SK-MEL-5 (cell line): ENCODE data around the gene CAMTA1. TPM values are rescaled to one million over a fixed set of nuclear protein-coding genes. Genes with fewer than 3 reads are reported as not detected.

ENCODE experiments used
- DNase-seq: peaks from one replicate; pipeline ENCODE4 v3.0.0-alpha.2; 2016; ENCODE audit warnings: low read depth, low spot score
- in situ Hi-C: cut with HindIII; loops from 2 replicates; pipeline ENCODE4 v1.10.0; 2016; ENCODE audit warnings: low sequenced_read_pairs, high pct_unique_total_duplicates, low pct_unique_long_range_greater_than_20kb
- total RNA-seq: library from RNA; depleted of rRNA; stranded (reverse); fragments of >200 nt; shearing (Covaris generic); gene quantifications from 2 replicates; pipeline ENCODE4 v1.2.3, GENCODE V29; 2014

The CAMTA1 gene
- total RNA-seq, 1 experiment from 2014 or later = 47.4 TPM

DNA sequence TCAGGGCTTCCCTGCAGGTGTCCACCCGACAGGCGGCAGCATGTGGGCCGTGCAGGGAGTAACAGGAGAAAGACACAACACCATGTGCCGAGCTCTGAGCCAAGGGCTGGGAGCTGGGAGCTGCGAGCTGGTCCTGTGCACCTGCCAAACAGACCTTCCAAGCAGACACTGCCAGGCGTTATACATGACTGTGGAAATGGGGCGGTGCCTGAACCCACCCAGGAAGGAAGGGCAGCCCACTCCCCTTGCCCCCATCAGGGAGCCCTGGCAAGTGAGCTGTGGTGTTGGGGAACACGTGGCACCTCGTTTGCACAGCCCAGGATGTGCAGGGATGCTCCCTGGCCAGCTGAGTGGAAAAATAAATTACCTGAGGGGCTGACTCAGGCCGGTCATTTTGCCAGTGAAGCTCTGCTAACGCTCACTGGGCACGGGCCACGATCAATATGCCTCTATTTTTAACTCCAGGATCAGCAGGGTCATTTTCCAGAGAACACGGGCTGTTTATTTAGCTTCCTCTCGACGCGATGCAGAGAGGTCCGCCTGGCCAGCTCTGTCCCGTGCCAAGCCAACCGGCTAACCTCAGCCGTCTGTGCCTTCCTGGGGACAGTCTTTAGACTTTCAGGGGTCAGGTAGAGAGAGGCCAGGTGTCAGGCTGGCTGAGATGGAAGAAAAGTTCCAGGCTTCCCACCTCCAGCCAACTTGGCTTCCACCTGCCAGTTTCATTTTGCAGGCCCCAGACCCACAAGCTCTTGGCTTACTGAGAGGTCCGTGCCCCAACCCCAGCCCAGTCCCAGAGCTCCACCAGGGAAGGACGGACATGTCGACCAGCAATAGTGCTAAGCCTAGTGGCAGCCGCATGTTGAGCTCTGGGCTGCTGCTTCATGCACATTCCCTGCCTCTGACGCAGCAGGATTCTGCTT lies 789.1 kb downstream of the CAMTA1 start:
- DNase-seq = no peak
- in situ Hi-C loops = no loop called here

DNA sequence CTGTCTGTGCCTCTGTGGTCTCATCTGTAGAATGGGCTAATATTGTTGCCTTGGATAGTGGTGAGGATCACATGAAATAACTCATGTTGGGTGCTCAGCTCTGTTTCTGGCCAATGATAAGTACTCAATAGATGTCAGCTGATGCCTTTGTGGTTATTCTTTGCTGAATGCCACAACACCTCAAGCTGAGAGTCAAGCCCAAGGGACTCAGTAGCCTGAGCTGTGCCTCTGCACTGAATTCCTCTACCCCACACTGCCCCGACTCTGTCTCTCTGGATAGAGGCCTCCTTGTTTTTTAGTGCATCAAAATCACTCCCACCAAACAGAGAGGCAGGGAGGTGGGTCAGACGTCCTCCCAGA lies 789.8 kb downstream of the CAMTA1 start:
- peak; percentile 73 for DNase-seq
- in situ Hi-C loops = no loop called here

DNA sequence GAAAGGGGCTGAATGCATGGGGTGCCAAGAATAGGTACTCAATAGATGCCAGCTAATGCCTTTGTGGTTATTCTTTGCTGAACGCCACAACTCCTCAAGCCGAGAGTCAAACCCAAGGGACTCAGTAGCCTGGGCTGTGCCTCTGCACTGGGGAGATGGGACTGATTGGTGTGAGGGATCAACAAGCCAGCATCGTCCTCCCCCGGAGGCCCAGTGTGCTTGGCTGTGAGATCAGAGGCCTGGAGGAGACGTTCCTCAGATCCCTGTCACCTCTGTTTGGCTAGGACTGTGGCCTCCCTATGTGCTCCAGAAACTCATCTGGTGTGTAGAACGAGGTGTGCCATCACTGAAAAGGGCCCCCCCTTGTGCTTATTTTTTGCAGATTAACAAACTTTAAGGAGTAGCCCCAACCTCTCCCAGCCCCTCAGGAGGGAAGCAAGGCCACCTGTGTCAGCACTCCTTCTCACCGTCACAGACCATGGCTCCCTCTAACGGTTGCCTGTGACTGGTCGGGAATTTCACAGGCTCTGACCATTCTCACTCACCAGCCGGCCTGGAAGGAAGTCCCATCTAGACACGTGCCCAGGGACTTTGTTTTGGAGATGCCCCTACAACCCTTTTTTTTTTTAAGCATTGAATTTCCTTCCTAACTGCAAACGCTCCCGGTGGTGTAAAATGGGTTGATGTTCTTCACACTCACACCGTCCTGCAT lies 791.8 kb downstream of the CAMTA1 start:
- DNase-seq = peak; percentile 45
- in situ Hi-C loops = no loop called here

GRCh38 chr1:7578206-7578605 lies 793.0 kb downstream of the CAMTA1 start:
- in situ Hi-C loops = no loop called here
- no peak for DNase-seq

DNA sequence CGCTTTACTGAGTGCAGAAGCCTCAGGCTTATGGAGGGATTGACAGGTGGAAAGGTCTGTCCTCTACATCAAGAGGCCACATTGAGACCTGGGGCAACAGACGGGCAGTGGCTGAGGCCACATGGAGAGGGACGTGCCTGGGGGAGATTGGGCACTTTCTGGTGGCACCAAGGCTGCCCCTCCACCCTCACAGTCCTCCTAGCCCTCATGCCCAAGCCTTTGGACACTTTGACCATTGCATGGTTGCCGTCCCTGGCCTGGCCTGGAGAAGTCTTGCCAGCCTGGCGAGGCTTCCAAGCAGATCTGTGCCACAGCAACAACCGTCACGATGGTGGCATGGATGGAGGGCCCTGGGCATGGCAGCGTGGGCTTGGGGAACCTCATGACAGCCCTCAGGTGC lies 793.8 kb downstream of the CAMTA1 start:
- no peak for DNase-seq
- in situ Hi-C loops = no loop called here

DNA sequence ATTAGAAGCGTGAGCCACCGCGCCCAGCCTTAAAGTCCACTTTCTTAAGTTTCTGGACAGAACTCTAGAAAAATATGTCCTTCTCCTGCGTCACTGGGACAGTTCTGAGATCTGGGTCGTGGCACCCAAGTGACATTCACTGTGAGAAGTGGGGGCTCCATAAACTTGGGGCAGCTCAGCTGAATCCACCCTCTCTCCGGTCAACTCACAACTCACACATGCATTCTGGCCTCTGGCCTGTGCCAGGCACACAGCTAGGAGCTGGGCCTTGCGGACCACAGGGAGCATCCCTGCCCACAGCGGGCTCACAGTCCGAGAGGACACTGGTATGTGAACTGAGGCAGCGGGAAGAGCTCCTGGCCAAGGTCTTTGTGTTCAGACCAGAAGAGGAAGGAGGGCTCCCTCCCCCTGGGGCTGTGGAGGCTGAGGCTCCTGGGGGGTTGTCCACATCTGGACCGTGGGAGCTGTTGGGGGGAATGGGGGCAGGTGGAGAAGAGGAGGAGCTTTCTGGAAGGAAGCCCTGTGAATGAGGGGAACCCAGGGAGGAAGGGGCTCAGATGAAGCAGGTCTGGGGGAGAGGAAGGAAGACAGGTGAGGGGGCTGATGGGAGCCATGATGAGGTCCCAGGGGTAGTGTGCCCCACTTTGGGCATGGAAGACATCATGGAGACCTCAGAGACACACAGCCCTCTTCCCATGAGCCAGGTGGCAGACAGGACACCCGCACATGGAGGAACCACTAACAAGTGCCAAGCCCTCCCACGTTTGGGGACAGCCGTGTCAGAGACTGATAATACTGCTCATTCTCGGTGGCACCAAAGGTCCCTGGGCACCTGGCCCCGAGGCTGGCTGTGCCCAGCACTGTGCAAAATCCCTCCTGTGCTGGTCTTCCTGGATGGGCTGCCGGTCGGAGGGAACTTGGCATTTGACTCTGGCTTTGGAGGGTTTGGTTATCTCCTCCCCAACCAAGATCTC lies 794.9 kb downstream of the CAMTA1 start:
- in situ Hi-C loops = no loop called here
- no peak for DNase-seq

GRCh38 chr1:7580923-7581753 lies 795.9 kb downstream of the CAMTA1 start:
- no peak for DNase-seq
- in situ Hi-C loops = no loop called here

- in situ Hi-C loops = no loop called here
Measured at GRCh38 chr1:7581754-7582459, 796.7 kb downstream of the CAMTA1 start.

DNA sequence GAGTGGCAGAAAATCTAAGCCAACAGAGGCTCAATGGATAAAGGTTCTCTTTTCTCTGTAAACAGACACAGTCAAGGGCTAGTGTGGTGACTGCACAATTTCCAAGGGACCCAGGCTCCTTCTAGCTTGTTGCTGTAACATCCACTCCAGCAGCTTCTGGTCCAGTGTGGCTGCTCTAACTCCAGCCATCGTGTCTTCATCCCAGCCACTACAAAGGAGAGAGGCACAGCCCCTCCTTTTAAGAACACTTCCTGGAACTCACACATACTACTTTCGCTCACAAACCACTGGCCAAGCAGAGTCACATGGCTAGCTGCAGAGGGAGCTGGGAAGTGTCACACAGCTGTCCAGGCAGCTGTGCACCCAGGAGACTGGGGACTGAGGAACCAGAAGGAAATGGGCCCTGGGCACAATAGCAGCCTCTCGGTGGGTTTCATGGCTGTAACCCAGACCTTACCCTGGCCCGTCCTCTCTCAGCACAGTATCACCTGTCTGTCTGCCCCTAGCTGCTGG lies 797.3 kb downstream of the CAMTA1 start:
- no peak for DNase-seq
- in situ Hi-C loops = no loop called here

More at GRCh38 chr1:7581754-7582459, 796.7 kb downstream of the CAMTA1 start:
- no peak for DNase-seq

- no peak for DNase-seq
- in situ Hi-C loops = no loop called here
Measured at GRCh38 chr1:7583291-7584096, 798.2 kb downstream of the CAMTA1 start.

DNA sequence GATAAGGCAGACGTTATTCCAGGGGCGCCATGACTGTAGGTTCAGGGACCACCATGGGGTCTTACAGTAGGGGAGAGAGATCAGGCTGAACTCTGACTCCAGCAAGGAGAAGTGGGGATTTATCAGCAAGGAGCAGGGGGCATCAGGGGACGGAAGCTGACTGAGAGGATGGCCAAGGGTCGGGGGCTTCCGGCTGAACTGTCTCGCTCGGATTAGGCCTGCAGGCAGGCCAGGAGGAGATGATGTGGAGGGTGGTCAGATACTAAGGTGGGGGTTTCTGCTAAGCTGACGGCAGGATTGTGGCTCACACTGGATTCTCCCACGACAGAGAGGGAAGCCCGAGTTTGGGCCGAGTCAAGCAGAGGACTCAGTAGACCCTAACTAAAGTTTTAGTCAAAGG lies 798.9 kb downstream of the CAMTA1 start:
- in situ Hi-C loops = no loop called here
- no peak for DNase-seq

GRCh38 chr1:7584643-7585042 lies 799.4 kb downstream of the CAMTA1 start:
- in situ Hi-C loops = no loop called here
- no peak for DNase-seq

DNA sequence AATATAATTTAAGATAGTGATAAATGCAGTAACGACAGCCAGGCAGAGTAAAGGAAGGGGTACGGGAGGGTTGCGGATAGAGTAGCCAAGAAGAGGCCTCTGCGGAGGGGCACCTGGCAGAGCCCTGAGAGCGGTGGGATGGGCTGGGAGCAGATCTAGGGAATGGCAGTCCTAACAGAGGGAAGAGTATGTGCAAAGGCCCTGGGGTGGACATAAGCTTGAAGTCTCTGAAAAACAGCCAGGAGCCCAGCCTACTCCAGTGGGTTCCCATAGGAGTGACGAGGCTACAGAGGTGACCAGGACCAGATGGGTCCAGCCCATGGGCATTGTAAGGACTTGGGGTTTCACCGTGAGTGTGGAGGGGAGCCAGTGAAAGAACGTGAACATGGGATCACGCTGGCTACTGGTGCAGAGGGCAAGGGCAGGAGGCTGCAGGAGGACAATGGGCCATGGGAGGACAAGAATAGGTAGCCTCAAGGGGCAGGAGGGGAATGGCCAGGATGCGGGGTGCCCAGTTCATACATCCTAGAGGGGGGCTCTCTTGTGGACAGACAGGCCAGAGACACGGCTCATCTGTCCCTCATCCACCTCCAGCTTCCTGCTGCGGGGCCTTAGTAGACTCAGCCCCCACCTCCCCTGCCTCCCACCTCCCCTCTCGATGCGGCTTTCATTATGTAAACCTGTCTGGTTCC lies 800.1 kb downstream of the CAMTA1 start:
- no peak for DNase-seq
- in situ Hi-C loops = no loop called here

DNA sequence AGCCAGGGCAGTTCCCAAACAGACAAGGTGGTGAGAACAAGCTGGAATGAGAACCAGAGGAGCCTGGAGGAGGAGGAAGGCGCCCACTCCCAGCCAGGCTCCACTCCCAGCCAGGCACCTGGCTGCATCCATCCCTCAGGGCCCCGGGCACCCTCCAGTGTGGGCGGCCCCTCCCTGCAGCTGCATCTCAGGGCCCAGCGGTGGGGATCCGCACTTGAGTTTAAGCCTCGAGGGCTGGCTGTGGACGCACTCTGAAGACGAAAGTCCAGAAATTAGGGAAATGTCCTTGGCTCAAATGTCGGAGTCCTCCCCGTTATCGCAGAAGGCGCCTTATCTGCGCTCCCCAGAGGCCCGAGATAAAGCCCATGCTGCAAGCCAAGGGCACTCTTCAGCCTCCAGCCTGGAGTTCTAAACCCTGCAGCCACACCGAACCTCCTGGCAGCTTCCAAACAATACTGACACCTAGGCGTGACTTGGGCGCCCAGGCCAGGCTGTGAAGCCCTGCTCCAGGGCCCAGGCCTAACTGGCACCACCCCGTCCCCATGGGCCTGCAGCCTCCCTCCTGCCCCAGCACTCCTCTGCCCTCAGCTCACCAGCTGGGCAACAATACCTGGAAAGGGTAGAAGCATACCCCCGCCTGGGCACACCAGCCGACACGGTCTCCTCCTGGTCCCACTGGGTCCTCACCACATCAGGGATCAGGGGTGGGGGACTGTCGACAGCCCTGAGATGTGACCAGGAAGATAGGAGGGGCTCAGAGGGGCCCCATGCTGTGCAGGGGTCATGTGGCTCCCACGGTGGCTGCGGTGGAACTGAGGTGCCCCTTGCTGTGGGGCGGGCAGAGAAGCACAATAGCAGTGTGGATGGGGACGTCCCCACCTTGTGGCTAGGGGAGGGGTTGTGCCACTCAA lies 801.0 kb downstream of the CAMTA1 start:
- DNase-seq = no peak
- in situ Hi-C loops = no loop called here
